ENCODE results near the gene ATRNL1. TPM values are rescaled to one million over a fixed set of nuclear protein-coding genes. Genes with fewer than 3 reads are reported as not detected.

ATRNL1 gene
- total RNA-seq, 1 experiment from 2014 or later = 1.3 TPM

- Histone ChIP-seq H3K4me2 (ENCODE audit: low read length) (no peak overlapping the region), H3K4me1 (ENCODE audit: control insufficient read depth in 1 of 2, insufficient read depth in 2 of 2, low read length in 2 of 2) (no peaks in the 10 kb centered on the region), H3K4me3 (replicated peaks in 1 of 2; ENCODE audit: low read depth in 1 of 2, low read length in 2 of 2) (no peak overlapping the region), H4K20me1 (ENCODE audit: insufficient read depth) (no peaks in the 10 kb centered on the region), H3K79me2 (ENCODE audit: insufficient read depth, low read length) (no peaks in the 10 kb centered on the region), H3K27me3 (ENCODE audit: insufficient read depth, low read length) (peaks cover 10% of the 10 kb centered on the region), H3K9me2 (ENCODE audit: insufficient read depth) (no peaks in the 10 kb centered on the region), H2AFZ (ENCODE audit: low read depth, low read length, poor library complexity, severe bottlenecking) (no peak overlapping the region), H3K36me3 (ENCODE audit: control insufficient read depth in 1 of 2, insufficient read depth in 2 of 2, low read length in 2 of 2) (no peaks in the 10 kb centered on the region), H3K9ac (ENCODE audit: low read length) (no peak overlapping the region), H3K27ac (ENCODE audit: low read depth, low read length) (no peak overlapping the region), H3K9me3 (ENCODE audit: control insufficient read depth in 1 of 2, insufficient read depth in 1 of 2, low read depth in 1 of 2, low read length in 2 of 2) (no peaks in the 10 kb centered on the region)
- POLR2A ChIA-PET = no interaction called here
- no TSS peak for BruUV-seq (replicated peaks)
- RAD21 ChIA-PET (ENCODE audit: low non-redundant PET in 1 of 2, low total read pairs in 2 of 2, uncharacterized antibody in 2 of 2, unreplicated experiment in 2 of 2) = no interaction called here
- TF ChIP-seq YY1 (IDR thresholded peaks at IDR 0.05; ENCODE audit: extremely low read depth, insufficient replicate concordance, low read depth, low read length) (no peak), EGR1 (IDR thresholded peaks at IDR 0.05; ENCODE audit: low read depth) (no peak), SIN3A (IDR thresholded peaks at IDR 0.05; ENCODE audit: low read depth) (no peak), ELF1 (IDR thresholded peaks at IDR 0.05; ENCODE audit: borderline replicate concordance, low read depth) (no peak), FOSL1 (IDR thresholded peaks at IDR 0.05; ENCODE audit: low read depth) (no peak), MAX (IDR thresholded peaks at IDR 0.05) (no peak), ZFX (IDR thresholded peaks at IDR 0.05) (no peak), TCF7L2 (IDR thresholded peaks at IDR 0.05; ENCODE audit: borderline replicate concordance, extremely low read depth, insufficient read depth, insufficient read length) (no peak), REST (IDR thresholded peaks at IDR 0.05; ENCODE audit: low read depth) (no peak), RAD21 (IDR thresholded peaks at IDR 0.05; ENCODE audit: low read depth) (no peak)
- TF ChIP-seq, protein P1, sequence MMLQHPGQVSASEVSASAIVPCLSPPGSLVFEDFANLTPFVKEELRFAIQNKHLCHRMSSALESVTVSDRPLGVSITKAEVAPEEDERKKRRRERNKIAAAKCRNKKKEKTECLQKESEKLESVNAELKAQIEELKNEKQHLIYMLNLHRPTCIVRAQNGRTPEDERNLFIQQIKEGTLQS (IDR thresholded peaks at IDR 0.05) = no peak
- CTCF ChIA-PET = no interaction called here
- intact Hi-C loops (cut with micrococcal nuclease) = no loop called here
- no peak for ATAC-seq
- DNase-seq (ENCODE audit: low read depth, low spot score) = no peak
Observed at GRCh38 chr10:115814542-115814941, 721.4 kb downstream of the ATRNL1 start.
